Stomach (tissue), 9 donors: ENCODE measurements around the gene TGFBI. TPM values are rescaled to one million over a fixed set of nuclear protein-coding genes. Genes with fewer than 3 reads are reported as not detected.
A peak's percentile ranks its signal among the peaks of the same experiment; 100 is the strongest.

Experiments
- DNase-seq, 2 donors: peaks; one replicate each; pipeline versions ENCODE4 v3.0.0 to v3.0.0-alpha.2; 2013 to 2019
- H3K27ac ChIP-seq, 5 donors: fragments of 200-600 bp in 4 of 5; sonication (generic) in 4 of 5; one replicate each; pipeline ENCODE4 v1.5.1; 2013 to 2019; ENCODE audit warnings: mild to moderate bottlenecking in 1 of 5, moderate library complexity in 1 of 5
- H3K27me3 ChIP-seq, 3 donors: fragments of 200-600 bp; sonication (generic); one replicate each; pipeline ENCODE4 v1.5.1; 2017 to 2019; ENCODE audit warnings: mixed run types in 1 of 3
- H3K36me3 ChIP-seq, 4 donors: fragments of 200-600 bp; sonication (generic); 1 replicate in 3 of 4; 2 replicates in 1 of 4; pipeline ENCODE4 v1.5.1; 2016 to 2019
- H3K4me1 ChIP-seq, 4 donors: fragments of 200-600 bp; sonication (generic); one replicate each; pipeline ENCODE4 v1.5.1; 2016 to 2019
- H3K4me3 ChIP-seq, 4 donors: fragments of 200-600 bp; sonication (generic) in 3 of 4; one replicate each; pipeline ENCODE4 v1.5.1; 2016 to 2019; ENCODE audit warnings: mild to moderate bottlenecking in 1 of 4
- H3K9me3 ChIP-seq, 4 donors: fragments of 200-600 bp; sonication (generic); one replicate each; pipeline ENCODE4 v1.5.1; 2016 to 2019
- CTCF ChIP-seq, 7 experiments: fragments of 450-650 bp in 4 of 7; fragments of 200-600 bp in 3 of 7; sonication (generic) in 3 of 7; IDR thresholded peaks; one replicate each; pipeline ENCODE4 v1.5.1; 2016 to 2019; ENCODE audit warnings: antibody characterized with exemption in 7 of 7, control low read depth in 2 of 7, mild to moderate bottlenecking in 1 of 7
- EP300 ChIP-seq: sonication (generic); formaldehyde crosslinking; IDR thresholded peaks from one replicate; pipeline ENCODE4 v1.6.1; 2017; ENCODE audit warnings: antibody characterized with exemption
- POLR2A ChIP-seq, 4 donors: fragments of 450-650 bp; IDR thresholded peaks; one replicate each; pipeline ENCODE4 v1.6.1; 2016; ENCODE audit warnings: antibody characterized with exemption in 4 of 4, control low read depth in 2 of 4, mild to moderate bottlenecking in 1 of 4, moderate library complexity in 1 of 4
- POLR2AphosphoS5 ChIP-seq, 3 donors: sonication (generic); formaldehyde crosslinking; IDR thresholded peaks; one replicate each; pipeline ENCODE4 v1.6.1; 2016; ENCODE audit warnings: antibody characterized with exemption in 3 of 3
- WGBS, 5 donors: extraction: QIAGEN DNeasy Blood & Tissue Kit in 3 of 5; methylation state at CpG; one replicate each; pipeline versions ENCODE4 v1.1.5 to v1.1.7; 2013 to 2018; 5-methylcytosine and 5-hydroxymethylcytosine counted together
- intact Hi-C: fragments of 100-400 bp; cut with DNase I; formaldehyde crosslinking; loops from one replicate; pipeline ENCODE4 v1.15.1; 2023; ENCODE audit warnings: low total_unique reads
- polyA plus RNA-seq, 3 donors: library from polyadenylated mRNA; stranded (reverse); fragments of 200-250 nt; gene quantifications; one replicate each; pipeline ENCODE4 v1.2.3, GENCODE V29; 2013
- total RNA-seq, 5 donors: library from RNA; depleted of rRNA; stranded (reverse); fragments of >200 nt; gene quantifications; one replicate each; pipeline versions ENCODE4 v1.1.0 to v1.2.3, GENCODE V29; 2014 to 2016
- donor health status: healthy with polysubstance abuse.
- donor health status: Bipolar disorder and iron deficiency.
- donor health status: healthy.

TGFBI gene
- total and polyA plus RNA-seq, 8 donors: 24.5 to 180 (median 62.2) TPM

GRCh38 chr5:136061630-136062365, 33.0 kb downstream of the TGFBI start:
- peaks cover 0 to 41% (median 13%) of the 10 kb centered on the region in 4 donors for H3K36me3 ChIP-seq
- no peak overlapping the region for H3K4me3 ChIP-seq
- peak overlapping the region in 1 of 5 donors; percentile 16 for H3K27ac ChIP-seq
- TF ChIP-seq POLR2AphosphoS5 (IDR thresholded peaks at IDR 0.05) (no peak), POLR2A (IDR thresholded peaks at IDR 0.05) (no peak), CTCF (IDR thresholded peaks at IDR 0.05) (no peak), EP300 (no peak)
- H3K27me3 ChIP-seq: no peaks in the 10 kb centered on the region
- WGBS, 5 donors: 83 to 93% (median 89%) methylated on average over 5 to 6 of the region's 6 CpGs
- intact Hi-C loops: no loop called here
- peaks cover 0 to 38% (median 25%) of the 10 kb centered on the region in 4 donors for H3K4me1 ChIP-seq
- no peak for DNase-seq
- no peaks in the 10 kb centered on the region for H3K9me3 ChIP-seq

GRCh38 chr5:136062366-136063274, 33.8 kb downstream of the TGFBI start:
- DNase-seq: peak in 1 of 2 donors; percentile 50
- H3K4me3 ChIP-seq: no peak overlapping the region
- intact Hi-C loops: no loop called here
- no peak for TF ChIP-seq POLR2AphosphoS5 (IDR thresholded peaks at IDR 0.05)
- peak in 2 of 7 experiments; percentile 22 to 23 for TF ChIP-seq CTCF (IDR thresholded peaks at IDR 0.05)
- no peaks in the 10 kb centered on the region for H3K9me3 ChIP-seq
- H3K36me3 ChIP-seq: peaks cover 0 to 41% (median 13%) of the 10 kb centered on the region in 4 donors
- no peaks in the 10 kb centered on the region for H3K27me3 ChIP-seq
- 78 to 88% (median 82%) methylated on average over 6 of the region's 6 CpGs for WGBS, 5 donors
- peaks cover 0 to 32% (median 17%) of the 10 kb centered on the region in 4 donors for H3K4me1 ChIP-seq
- no peak overlapping the region for H3K27ac ChIP-seq

- TF ChIP-seq POLR2AphosphoS5 (IDR thresholded peaks at IDR 0.05) (no peak), POLR2A (IDR thresholded peaks at IDR 0.05) (no peak), EP300 (no peak), CTCF (IDR thresholded peaks at IDR 0.05) (no peak)
- no peak overlapping the region for H3K4me3 ChIP-seq
- DNase-seq: no peak
- no peaks in the 10 kb centered on the region for H3K27me3 ChIP-seq
- H3K4me1 ChIP-seq: peaks cover 0 to 20% (median 7%) of the 10 kb centered on the region in 4 donors
- WGBS, 5 donors: 87 to 91% (median 89%) methylated on average over 8 of the region's 8 CpGs
- H3K36me3 ChIP-seq: peaks cover 0 to 38% (median 13%) of the 10 kb centered on the region in 4 donors
- no peaks in the 10 kb centered on the region for H3K9me3 ChIP-seq
- H3K27ac ChIP-seq: peak overlapping the region in 1 of 5 donors; percentile 60
- intact Hi-C loops: no loop called here
Observed at GRCh38 chr5:136063778-136064465, 35.1 kb downstream of the TGFBI start.

GRCh38 chr5:136064510-136064909, 35.7 kb downstream of the TGFBI start:
- no peaks in the 10 kb centered on the region for H3K27me3 ChIP-seq
- no peaks in the 10 kb centered on the region for H3K9me3 ChIP-seq
- 59 to 87% (median 85%) methylated on average over 4 of the region's 4 CpGs for WGBS, 5 donors
- H3K4me1 ChIP-seq: peaks cover 0 to 14% (median 5%) of the 10 kb centered on the region in 4 donors
- peaks cover 0 to 33% (median 13%) of the 10 kb centered on the region in 4 donors for H3K36me3 ChIP-seq
- intact Hi-C loops: no loop called here
- H3K4me3 ChIP-seq: no peak overlapping the region
- TF ChIP-seq CTCF (IDR thresholded peaks at IDR 0.05) (peak in 1 of 7 experiments; percentile 25), EP300 (no peak), POLR2A (IDR thresholded peaks at IDR 0.05) (no peak), POLR2AphosphoS5 (IDR thresholded peaks at IDR 0.05) (no peak)
- H3K27ac ChIP-seq: peak overlapping the region in 1 of 5 donors; percentile 60
- no peak for DNase-seq
